Mucosa of descending colon (tissue), 3 donors: Measurements from ENCODE around the gene CDKL5. TPM values are rescaled to one million over a fixed set of nuclear protein-coding genes. Genes with fewer than 3 reads are reported as not detected.

Source experiments
- ATAC-seq: fragments of 200-7000 bp; cut with Tn5 transposase; one replicate; pipeline ENCODE4 v1.9.1; 2020; ENCODE audit warnings: mild to moderate bottlenecking, moderate library complexity
- DNase-seq, 3 donors: peaks; one replicate each; pipeline ENCODE4 v3.0.0-alpha.2; 2020
- H3K36me3 ChIP-seq: fragments of 200-600 bp; one replicate; pipeline ENCODE4 v1.8.0; 2021; ENCODE audit warnings: low read depth, mild to moderate bottlenecking
- H3K4me1 ChIP-seq: fragments of 200-600 bp; one replicate; pipeline ENCODE4 v1.8.0; 2021; ENCODE audit warnings: low read depth, mild to moderate bottlenecking
- H3K4me3 ChIP-seq: fragments of 200-600 bp; one replicate; pipeline ENCODE4 v1.8.0; 2021; ENCODE audit warnings: mild to moderate bottlenecking
- H3K9me3 ChIP-seq: fragments of 200-600 bp; one replicate; pipeline ENCODE4 v1.8.0; 2021; ENCODE audit warnings: mild to moderate bottlenecking
- intact Hi-C, 2 donors: fragments of 100-400 bp; cut with DNase I in 1 of 2; cut with micrococcal nuclease in 1 of 2; formaldehyde crosslinking; loops; one replicate each; pipeline versions ENCODE4 v1.11.0 to v1.11.1; 2022; cut with DNase I, micrococcal nuclease
- total RNA-seq, 3 donors: library from RNA; stranded (reverse); fragmentation: NEBNext Ultra II Directional in 2 of 3; extraction: Animal tissue kit (Norgen Biotek cat#: 25700) in 2 of 3; gene quantifications; one replicate each; pipeline versions ENCODE4 v1.2.1 to v1.2.4, GENCODE V29; 2021 to 2023
- TF ChIP-seq, protein P1 (sequence below): fragments of 200-600 bp; IDR thresholded peaks from one replicate; pipeline ENCODE4 v1.8.0; 2022; ENCODE audit warnings: antibody characterized with exemption, mild to moderate bottlenecking
- donor health status: DM: no; HTN: no; CAD: no; lungs with moderate emphysema.
- donor health status: DM: no; HTN: no; CAD: no.
- donor health status: DM: no; HTN: yes; CAD: no.

Gene CDKL5
- total RNA-seq, 3 donors from 2014 or later = 4.0 to 7.5 (median 4.4) TPM

DNA sequence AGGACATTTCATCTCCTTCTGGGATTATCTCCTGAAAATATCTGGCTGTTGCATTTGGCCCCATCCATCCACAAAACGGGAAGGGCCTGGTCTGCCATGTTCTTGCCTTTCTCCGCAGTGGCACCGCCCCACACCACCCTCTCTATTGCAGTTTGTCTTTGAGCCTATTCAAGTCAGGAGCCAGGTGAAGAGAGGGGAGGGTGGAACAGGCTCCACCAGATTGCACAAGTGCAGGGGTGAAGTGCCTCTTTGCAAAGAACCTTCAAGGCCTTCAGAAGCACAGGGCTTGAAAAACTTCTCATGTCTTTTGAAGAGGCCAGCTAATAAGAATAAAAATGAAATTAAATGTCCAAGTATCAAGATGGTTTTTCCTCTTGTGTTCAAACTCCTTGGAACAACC lies 217.8 kb downstream of the CDKL5 start:
- Histone ChIP-seq H3K4me3 (no peak overlapping the region), H3K36me3 (no peaks in the 10 kb centered on the region), H3K9me3 (no peaks in the 10 kb centered on the region), H3K4me1 (no peaks in the 10 kb centered on the region)
- ATAC-seq = no peak
- intact Hi-C loops = no loop called here
- TF ChIP-seq, protein P1, sequence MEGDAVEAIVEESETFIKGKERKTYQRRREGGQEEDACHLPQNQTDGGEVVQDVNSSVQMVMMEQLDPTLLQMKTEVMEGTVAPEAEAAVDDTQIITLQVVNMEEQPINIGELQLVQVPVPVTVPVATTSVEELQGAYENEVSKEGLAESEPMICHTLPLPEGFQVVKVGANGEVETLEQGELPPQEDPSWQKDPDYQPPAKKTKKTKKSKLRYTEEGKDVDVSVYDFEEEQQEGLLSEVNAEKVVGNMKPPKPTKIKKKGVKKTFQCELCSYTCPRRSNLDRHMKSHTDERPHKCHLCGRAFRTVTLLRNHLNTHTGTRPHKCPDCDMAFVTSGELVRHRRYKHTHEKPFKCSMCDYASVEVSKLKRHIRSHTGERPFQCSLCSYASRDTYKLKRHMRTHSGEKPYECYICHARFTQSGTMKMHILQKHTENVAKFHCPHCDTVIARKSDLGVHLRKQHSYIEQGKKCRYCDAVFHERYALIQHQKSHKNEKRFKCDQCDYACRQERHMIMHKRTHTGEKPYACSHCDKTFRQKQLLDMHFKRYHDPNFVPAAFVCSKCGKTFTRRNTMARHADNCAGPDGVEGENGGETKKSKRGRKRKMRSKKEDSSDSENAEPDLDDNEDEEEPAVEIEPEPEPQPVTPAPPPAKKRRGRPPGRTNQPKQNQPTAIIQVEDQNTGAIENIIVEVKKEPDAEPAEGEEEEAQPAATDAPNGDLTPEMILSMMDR = no peak
- no peak for DNase-seq

DNA sequence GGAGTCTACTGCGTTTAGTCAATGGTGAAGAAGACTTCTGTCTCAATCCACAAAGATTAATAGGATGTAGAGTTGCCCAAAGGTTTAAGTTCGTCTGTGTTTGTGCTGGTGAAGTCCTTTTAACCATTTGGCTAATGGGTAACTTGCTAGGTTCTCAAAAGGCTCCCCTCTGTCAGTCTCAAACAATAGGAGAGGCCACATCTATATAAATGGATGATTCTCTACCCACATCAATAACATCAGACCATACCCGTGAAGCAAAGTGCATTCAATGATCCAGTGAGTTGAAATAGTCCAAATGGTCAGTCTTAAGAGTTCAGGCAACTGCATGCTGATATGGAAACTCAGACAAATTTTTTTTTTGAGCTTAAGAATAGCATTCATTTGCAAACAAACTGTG lies 218.4 kb downstream of the CDKL5 start:
- TF ChIP-seq, protein P1 = no peak

DNA sequence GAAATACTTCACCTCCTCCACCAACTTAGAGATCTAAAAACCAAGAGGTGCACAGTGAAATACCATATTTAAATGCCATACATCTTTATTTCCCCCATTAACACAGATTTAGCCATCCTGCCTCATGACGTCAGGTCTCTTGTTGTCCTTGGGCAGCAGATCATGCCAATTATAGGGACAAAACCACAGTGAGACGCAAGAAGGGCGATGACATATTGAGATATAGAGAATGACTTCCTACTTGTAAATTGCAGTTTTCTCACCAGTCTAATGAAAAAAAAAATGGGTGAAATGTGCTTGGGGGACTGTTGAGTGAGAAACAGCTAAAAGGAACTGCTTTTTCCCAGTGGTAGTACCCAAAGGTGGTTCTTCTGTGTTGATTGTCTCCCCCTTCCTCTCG lies 222.2 kb downstream of the CDKL5 start:
- H3K9me3 ChIP-seq = no peaks in the 10 kb centered on the region
- H3K4me3 ChIP-seq = no peak overlapping the region
- no peaks in the 10 kb centered on the region for H3K36me3 ChIP-seq
- no peaks in the 10 kb centered on the region for H3K4me1 ChIP-seq
- intact Hi-C loops = no loop called here
- TF ChIP-seq, protein P1 = no peak
- ATAC-seq (no peak), DNase-seq (no peak)

More for the DNA sequence above, 218.4 kb downstream of the CDKL5 start:
- ATAC-seq = no peak
- Histone ChIP-seq H3K4me1 (no peaks in the 10 kb centered on the region), H3K9me3 (no peaks in the 10 kb centered on the region), H3K4me3 (no peak overlapping the region), H3K36me3 (no peaks in the 10 kb centered on the region)
- intact Hi-C loops = no loop called here
- DNase-seq = no peak

DNA sequence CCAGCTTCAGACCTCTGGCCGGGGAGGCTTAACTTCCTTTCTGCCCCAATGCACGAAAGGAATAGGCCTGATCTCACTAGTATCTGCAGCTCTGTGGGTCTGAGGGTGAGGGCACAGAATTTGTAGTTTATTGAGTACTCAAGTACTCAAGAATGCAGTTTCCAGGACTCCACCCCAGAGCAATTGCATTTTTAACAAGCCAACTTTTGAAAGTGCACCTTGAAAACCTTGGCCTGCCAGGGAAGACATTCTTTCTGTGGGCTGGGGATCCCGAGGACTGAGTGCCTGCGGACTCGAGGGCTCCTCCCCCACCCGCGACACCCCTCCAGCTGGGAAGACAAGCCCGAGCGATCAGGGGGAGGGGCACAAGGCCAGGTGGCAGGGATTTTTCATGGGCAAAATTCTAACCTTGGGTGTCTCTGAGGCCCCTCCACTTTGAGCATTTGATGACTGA lies 224.1 kb downstream of the CDKL5 start:
- Histone ChIP-seq H3K36me3 (no peaks in the 10 kb centered on the region), H3K4me3 (no peak overlapping the region), H3K4me1 (no peaks in the 10 kb centered on the region), H3K9me3 (no peaks in the 10 kb centered on the region)
- TF ChIP-seq, protein P1 = no peak
- DNase-seq (no peak), ATAC-seq (no peak)
- intact Hi-C loops = no loop called here

DNA sequence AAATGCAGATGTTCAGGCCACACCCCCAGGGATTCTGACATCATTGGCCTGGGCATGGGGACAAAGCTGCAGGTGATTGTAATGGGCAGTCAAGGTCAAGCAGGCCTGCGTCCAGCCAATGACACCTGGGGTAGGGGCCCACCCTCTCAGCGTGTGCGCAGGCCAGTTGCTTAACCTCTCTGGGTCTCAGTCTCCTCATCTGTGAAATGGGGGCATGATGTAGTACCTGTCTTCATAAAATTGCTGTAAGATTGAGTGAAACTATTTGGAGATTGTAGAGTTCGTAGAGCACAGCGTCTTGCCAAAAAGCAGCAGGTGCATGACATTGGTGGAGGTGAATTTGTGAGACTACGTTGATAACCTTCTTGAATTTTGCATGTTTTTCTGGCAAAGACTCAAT lies 225.3 kb downstream of the CDKL5 start:
- no peaks in the 10 kb centered on the region for H3K36me3 ChIP-seq
- ATAC-seq (no peak), DNase-seq (no peak)
- H3K4me3 ChIP-seq = no peak overlapping the region
- TF ChIP-seq, protein P1 = no peak
- H3K9me3 ChIP-seq = no peaks in the 10 kb centered on the region
- intact Hi-C loops = no loop called here
- H3K4me1 ChIP-seq = no peaks in the 10 kb centered on the region

DNA sequence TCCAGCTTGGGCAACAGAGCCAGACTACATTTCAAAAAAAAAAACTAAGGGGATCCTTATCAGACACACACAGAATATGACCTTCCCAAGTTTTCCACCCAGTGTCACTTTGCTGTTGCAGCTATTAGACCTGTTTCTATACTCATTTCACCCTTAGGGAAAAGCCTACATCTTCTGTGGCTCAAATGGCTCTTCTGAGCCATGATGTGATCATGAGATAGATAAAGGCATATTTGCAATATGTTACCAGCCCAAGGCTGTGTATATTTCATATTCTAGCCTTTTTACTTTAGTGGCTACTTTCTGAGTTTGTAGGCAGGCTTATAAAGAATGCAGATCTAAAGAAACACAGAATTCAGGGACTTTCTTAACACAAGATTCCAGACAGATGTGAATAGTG lies 227.2 kb downstream of the CDKL5 start:
- TF ChIP-seq, protein P1 = no peak
- no peaks in the 10 kb centered on the region for H3K4me1 ChIP-seq
- H3K9me3 ChIP-seq = no peaks in the 10 kb centered on the region
- H3K4me3 ChIP-seq = no peak overlapping the region
- intact Hi-C loops = no loop called here
- DNase-seq (no peak), ATAC-seq (no peak)
- H3K36me3 ChIP-seq = no peaks in the 10 kb centered on the region
